Esophagus (tissue), 2 donors: ENCODE data around the gene NMBR. TPM values are rescaled to one million over a fixed set of nuclear protein-coding genes. Genes with fewer than 3 reads are reported as not detected.
"Not testable (repeated sequence)": the region's sequence is repeated elsewhere in the genome, so short reads cannot be mapped to it uniquely, and the experiment has no call there.

Source experiments
- H3K27ac ChIP-seq, 2 donors: one replicate each; pipeline ENCODE4 v1.5.1; 2013; ENCODE audit warnings: low read depth in 2 of 2, mild to moderate bottlenecking in 2 of 2, inconsistent platforms in 1 of 2, low read length in 1 of 2, moderate library complexity in 1 of 2
- H3K27me3 ChIP-seq, 2 donors: one replicate each; pipeline ENCODE4 v1.6.1; 2013; ENCODE audit warnings: low read length in 2 of 2, control low read depth in 1 of 2, mild to moderate bottlenecking in 1 of 2; ENCODE audit not compliant: insufficient read depth in 2 of 2, control insufficient read depth in 1 of 2
- H3K36me3 ChIP-seq, 2 donors: one replicate each; pipeline ENCODE4 v1.6.1; 2013; ENCODE audit warnings: low read length in 1 of 2; ENCODE audit not compliant: control insufficient read depth in 2 of 2, insufficient read depth in 2 of 2
- H3K4me1 ChIP-seq, 2 donors: one replicate each; pipeline ENCODE4 v1.6.1; 2013; ENCODE audit warnings: low read length in 1 of 2; ENCODE audit not compliant: control insufficient read depth in 2 of 2, insufficient read depth in 2 of 2
- H3K4me3 ChIP-seq, 2 donors: one replicate each; pipeline ENCODE4 v1.5.1; 2013; ENCODE audit warnings: low read length in 2 of 2, mild to moderate bottlenecking in 2 of 2, low read depth in 1 of 2, moderate library complexity in 1 of 2
- H3K9me3 ChIP-seq, 2 donors: one replicate each; pipeline ENCODE4 v1.6.1; 2013; ENCODE audit warnings: mild to moderate bottlenecking in 2 of 2, low read depth in 1 of 2, low read length in 1 of 2, moderate library complexity in 1 of 2; ENCODE audit not compliant: control insufficient read depth in 2 of 2, insufficient read depth in 1 of 2
- WGBS, 2 donors: extraction: QIAGEN DNeasy Blood & Tissue Kit; methylation state at CpG; one replicate each; pipeline ENCODE4 v1.1.7; 2013; 5-methylcytosine and 5-hydroxymethylcytosine counted together
- polyA plus RNA-seq, 2 donors: library from polyadenylated mRNA; stranded (reverse); fragments of 200-250 nt; gene quantifications; one replicate each; pipeline ENCODE4 v1.2.3, GENCODE V29; 2013
- donor health status: healthy with polysubstance abuse.
- donor health status: Bipolar disorder and iron deficiency.

Gene NMBR
- polyA plus RNA-seq, 2 donors, result not detected

- H3K27ac ChIP-seq, result no peak overlapping the region
- no peaks in the 10 kb centered on the region for H3K4me1 ChIP-seq
These were observed 98.9 kb downstream of the NMBR start for GRCh38 chr6:142047934-142048592.

DNA sequence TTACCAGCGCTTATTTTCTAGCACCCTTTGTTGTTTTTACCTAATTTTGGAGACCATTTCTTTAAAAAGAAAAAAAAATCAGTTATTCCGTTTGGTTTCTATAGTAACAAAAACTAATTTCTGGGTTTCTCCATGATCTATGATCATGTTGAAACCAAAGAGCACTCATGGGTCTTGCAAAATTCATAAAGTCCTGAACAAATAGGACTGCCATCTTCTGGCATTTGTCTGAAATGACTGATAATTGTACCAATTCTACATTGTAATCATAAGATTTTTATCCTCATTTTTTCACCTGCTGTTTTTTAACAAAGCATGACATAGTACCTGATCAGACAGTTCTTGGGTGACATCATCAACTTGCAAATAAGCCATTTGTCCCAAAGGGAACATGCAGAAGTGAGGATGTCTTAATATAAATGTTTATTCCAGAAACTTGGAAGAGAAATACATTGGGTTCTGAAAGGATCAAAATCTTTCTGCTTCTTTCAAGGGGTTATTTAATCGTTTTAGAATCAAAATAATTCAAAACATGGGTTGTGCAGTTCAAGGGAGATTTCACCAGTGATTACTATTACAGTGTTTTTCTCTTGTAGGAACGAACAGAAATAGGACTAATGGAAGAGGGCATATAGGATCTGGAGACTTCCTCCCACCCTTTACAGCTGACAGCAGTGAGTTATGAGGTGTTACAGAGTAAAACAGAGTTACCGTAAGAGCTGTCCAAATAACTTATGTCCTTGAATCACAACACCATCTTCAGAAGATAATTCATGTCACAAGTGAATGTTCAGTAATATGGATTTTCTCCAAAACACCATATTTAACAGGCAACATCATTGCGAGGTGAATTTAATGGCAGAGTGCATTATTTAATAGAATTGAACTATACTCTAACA, 101.3 kb downstream of the NMBR start:
- Histone ChIP-seq H3K36me3 (no peaks in the 10 kb centered on the region), H3K4me3 (no peak overlapping the region), H3K27ac (no peak overlapping the region), H3K27me3 (no peaks in the 10 kb centered on the region), H3K4me1 (no peaks in the 10 kb centered on the region), H3K9me3 (peaks cover 0 to 4% of the 10 kb centered on the region in 2 donors)
- WGBS, 2 donors, result 44 to 47% methylated on average over 6 of the region's 6 CpGs

More at GRCh38 chr6:142047934-142048592, 98.9 kb downstream of the NMBR start:
- Histone ChIP-seq H3K4me3 (no peak overlapping the region), H3K36me3 (no peaks in the 10 kb centered on the region), H3K27me3 (no peaks in the 10 kb centered on the region), H3K9me3 (peaks cover 0 to 4% of the 10 kb centered on the region in 2 donors)
- WGBS, 2 donors, result 91 to 92% methylated on average over 12 of the region's 12 CpGs

DNA sequence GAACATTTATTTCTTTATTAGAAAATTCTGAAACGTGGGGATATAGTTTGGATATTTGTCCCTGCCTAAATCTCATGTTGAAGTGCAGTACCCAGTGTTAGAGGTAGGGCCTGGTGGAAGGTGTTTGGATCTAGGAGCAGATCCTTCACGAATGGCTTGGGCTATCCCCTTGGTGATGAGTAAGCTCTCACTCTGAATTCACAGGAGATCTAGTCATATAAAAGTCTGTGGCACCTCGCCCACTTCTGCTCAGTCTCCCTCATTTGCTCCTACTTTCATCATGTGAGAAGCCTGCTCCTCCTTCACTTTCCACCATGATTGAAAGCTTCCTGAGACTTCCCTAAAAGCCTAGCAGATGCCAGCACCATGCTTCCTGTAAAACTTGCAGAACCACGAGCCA, 111.0 kb downstream of the NMBR start:
- H3K9me3 ChIP-seq, result no peaks in the 10 kb centered on the region
- H3K27ac ChIP-seq, result no peak overlapping the region
- 65 to 77% methylated on average over 4 of the region's 4 CpGs for WGBS, 2 donors
- no peaks in the 10 kb centered on the region for H3K36me3 ChIP-seq
- H3K4me3 ChIP-seq, result no peak overlapping the region
- no peaks in the 10 kb centered on the region for H3K4me1 ChIP-seq
- no peaks in the 10 kb centered on the region for H3K27me3 ChIP-seq

- Histone ChIP-seq H3K9me3 (no peaks in the 10 kb centered on the region), H3K27ac (no peak overlapping the region), H3K4me1 (no peaks in the 10 kb centered on the region), H3K4me3 (no peak overlapping the region), H3K36me3 (no peaks in the 10 kb centered on the region), H3K27me3 (no peaks in the 10 kb centered on the region)
- WGBS, 2 donors, result 60 to 78% methylated on average over 4 of the region's 4 CpGs
These were observed 115.9 kb downstream of the NMBR start for GRCh38 chr6:142031035-142031434.

GRCh38 chr6:142030115-142030619, 116.8 kb downstream of the NMBR start:
- H3K36me3 ChIP-seq, result no peaks in the 10 kb centered on the region
- no peaks in the 10 kb centered on the region for H3K27me3 ChIP-seq
- WGBS, 2 donors, result 63 to 69% methylated on average over 11 of the region's 11 CpGs
- no peak overlapping the region for H3K27ac ChIP-seq
- no peaks in the 10 kb centered on the region for H3K4me1 ChIP-seq
- H3K4me3 ChIP-seq, result no peak overlapping the region
- no peaks in the 10 kb centered on the region for H3K9me3 ChIP-seq

GRCh38 chr6:142028527-142028926, 118.4 kb downstream of the NMBR start:
- Histone ChIP-seq H3K27me3 (no peaks in the 10 kb centered on the region), H3K9me3 (no peaks in the 10 kb centered on the region), H3K36me3 (no peaks in the 10 kb centered on the region), H3K27ac (no peak overlapping the region), H3K4me1 (no peaks in the 10 kb centered on the region), H3K4me3 (no peak overlapping the region)
- 94 to 95% methylated on average over 3 of the region's 3 CpGs for WGBS, 2 donors

DNA sequence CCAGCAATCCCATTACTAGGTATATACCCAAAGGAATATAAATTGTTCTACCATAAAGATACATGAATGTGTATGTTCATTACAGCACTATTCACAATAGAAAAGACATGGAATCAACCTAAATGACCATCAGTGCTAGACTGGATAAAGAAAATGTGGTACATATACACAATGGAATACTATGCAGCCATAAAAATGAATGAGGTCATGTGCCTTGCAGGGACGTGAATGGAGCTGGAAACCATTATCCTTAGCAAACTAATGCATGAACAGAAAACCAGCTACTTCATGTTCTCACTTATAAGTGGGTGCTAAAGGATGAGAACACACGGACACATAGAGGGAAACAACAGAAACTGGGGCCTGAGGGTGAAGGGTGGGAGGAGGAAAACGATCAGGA, 119.1 kb downstream of the NMBR start:
- H3K27ac ChIP-seq, H3K27me3 ChIP-seq, H3K9me3 ChIP-seq, H3K4me1 ChIP-seq, H3K36me3 ChIP-seq, H3K4me3 ChIP-seq: not testable (repeated sequence)
- WGBS, 2 donors, result 75 to 88% methylated on average over 3 of the region's 3 CpGs

- Histone ChIP-seq H3K4me1 (no peaks in the 10 kb centered on the region), H3K27me3 (no peaks in the 10 kb centered on the region), H3K36me3 (no peaks in the 10 kb centered on the region), H3K27ac (no peak overlapping the region), H3K9me3 (no peaks in the 10 kb centered on the region), H3K4me3 (no peak overlapping the region)
- 68 to 80% methylated on average over 3 of the region's 3 CpGs for WGBS, 2 donors
These were observed 119.8 kb downstream of the NMBR start for GRCh38 chr6:142027074-142027473.

DNA sequence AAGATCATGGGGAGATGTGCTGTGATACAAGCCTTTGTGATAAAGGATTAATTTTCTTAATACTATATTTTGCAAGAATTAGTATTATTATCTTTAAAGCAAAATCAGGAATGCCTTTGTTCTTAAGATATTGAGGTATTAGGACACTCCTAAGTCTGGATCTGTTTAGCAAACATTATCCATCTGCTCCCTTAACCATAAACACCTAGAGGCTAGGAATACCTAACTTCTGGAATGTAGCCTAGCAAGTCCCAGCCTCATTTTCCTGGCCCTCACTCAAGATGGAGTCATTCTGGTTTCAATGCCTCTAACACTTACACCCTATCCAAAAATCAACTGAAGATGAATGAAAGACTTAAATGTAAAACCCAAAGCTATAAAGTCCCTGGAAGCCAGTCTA, 120.5 kb downstream of the NMBR start:
- Histone ChIP-seq H3K4me1 (no peaks in the 10 kb centered on the region), H3K27me3 (no peaks in the 10 kb centered on the region), H3K9me3 (no peaks in the 10 kb centered on the region), H3K4me3 (no peak overlapping the region), H3K36me3 (no peaks in the 10 kb centered on the region), H3K27ac (no peak overlapping the region)
